ENCODE data around the gene SUPT3H.

SUPT3H gene

DNA sequence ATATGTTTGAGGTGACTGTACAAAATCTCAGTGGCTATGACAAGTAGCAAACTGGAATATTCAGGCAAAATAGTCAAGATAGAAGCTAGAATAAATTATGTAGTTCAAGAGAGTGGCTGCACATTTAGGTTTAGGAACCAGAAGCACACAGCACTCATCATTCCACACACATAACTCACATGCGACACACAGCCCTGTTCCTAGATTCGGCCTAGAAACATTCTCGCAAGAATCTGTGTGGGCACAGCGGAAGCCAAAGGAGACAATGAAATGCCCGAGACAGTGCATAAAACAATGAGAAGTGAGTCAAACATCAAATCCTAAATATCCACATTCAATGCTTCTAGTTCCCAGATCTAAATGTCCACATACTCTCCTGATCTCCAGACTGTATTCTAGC, 9.5 kb upstream of the SUPT3H start:
- DNase-seq, result no peak

DNA sequence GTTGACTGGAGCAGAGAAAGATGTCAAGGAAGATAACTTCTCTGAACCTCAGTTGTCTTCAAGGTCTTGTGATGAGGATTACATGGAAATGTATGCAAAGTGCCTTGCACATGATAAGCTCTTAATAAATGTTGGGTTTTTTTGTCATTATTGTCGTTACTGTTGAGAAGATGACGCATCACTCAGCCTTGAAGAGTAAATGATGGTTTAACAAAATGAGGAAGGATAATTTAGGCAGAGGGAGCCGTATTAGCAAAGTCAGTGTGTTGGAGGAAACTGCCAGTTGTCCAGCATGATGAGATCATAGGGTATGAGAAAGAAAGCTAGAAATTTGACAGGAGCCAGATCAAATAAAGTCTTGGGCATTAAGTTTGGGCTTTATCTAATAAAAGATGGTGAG, 8.8 kb upstream of the SUPT3H start:
- DNase-seq, result no peak

DNA sequence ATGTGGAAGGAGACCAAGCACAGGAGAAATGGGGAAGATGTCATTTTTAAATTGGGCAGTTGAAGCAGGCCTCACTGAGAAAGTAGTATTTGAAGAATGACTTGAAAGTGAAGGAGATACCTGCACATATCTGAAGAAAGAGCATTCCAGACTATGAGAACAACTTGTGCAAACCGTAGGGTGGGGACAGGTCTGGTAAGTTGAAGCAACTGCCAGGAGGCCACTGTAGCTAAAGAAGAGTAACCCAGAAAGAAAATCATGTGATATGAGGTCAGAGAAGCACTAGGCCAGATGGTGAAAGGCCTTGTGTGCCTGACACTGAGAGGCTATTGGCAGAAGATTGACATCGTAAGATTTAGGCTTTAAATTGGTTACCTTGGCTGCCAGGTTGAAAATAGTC, 4.7 kb upstream of the SUPT3H start:
- DNase-seq, result no peak

DNA sequence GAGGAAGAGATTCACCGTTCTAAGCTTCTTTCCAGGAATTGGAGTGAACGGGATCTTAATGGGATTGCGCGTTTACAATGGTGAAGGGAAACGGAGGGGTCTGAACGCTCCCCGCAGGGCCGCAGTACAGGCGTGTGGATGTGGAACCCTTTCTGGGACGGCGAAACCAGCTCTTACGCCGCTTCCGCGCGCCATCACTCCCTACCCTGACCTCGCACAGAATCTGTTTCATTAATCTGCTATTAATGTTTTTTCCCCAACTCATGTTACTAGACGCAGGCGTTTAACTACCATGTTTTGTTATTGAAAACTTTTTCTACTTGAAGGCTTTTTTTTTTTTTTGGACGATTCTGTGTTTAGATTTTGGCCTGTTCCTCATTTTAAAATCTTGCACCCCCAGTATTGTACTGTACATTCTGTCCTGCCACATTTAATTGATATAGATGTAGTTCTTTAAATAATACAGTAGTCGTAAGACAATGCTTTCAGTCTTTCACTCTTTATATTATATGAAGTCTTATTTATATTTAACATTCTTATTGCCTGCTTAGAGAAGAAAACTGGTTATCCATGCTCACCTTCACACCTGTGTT, 696 bp upstream of the SUPT3H start:
- DNase-seq, result peak in 1 of 2 experiments; percentile 70

- peak in 1 of 2 experiments; percentile 49 for DNase-seq
These were observed 636 bp downstream of the SUPT3H start for GRCh38 chr6:45377043-45377553.

GRCh38 chr6:45376310-45377042, 1.3 kb downstream of the SUPT3H start:
- DNase-seq, result no peak

GRCh38 chr6:45375449-45375848, 2.3 kb downstream of the SUPT3H start:
- no peak for DNase-seq

- DNase-seq, result no peak
These were observed 5.7 kb downstream of the SUPT3H start for GRCh38 chr6:45371924-45372573.

DNA sequence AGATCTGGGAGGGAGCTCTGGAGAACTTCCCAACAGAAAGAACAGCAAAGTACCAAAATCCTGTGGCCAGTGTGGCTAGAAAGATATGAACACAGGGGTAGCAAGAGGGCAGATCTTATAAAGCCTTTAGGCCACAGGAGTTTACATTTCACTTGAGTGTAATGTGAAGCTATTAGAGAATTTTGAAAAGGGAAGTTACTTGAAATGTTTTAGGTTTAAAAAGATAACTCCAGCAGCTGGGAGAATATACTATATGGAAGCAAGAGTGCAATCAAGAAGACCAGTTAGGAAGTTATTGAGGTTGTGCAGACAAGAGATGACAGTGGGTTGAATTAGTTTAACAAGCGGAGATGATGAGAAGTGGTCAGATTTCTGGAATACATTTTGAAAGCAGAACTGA, 7.9 kb downstream of the SUPT3H start:
- no peak for DNase-seq

DNA sequence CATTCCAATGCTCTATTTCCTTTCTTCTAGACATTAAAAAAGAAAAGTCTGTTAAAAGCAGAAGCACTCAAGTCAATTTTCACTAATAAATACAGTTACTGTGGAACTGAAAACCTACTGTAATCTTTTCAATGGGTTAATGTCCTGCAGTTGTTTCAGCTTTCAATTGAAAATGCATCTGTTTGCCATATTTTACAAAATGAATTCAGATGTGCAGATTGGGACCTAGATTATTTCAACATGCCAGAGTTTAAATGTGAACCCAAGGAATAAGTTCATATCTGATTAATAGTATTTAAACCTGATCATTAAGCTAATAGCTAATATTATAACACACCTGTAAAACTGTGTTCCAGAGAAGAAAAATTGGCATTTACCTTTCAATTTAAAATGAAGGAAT, 9.7 kb downstream of the SUPT3H start:
- DNase-seq, result no peak

DNA sequence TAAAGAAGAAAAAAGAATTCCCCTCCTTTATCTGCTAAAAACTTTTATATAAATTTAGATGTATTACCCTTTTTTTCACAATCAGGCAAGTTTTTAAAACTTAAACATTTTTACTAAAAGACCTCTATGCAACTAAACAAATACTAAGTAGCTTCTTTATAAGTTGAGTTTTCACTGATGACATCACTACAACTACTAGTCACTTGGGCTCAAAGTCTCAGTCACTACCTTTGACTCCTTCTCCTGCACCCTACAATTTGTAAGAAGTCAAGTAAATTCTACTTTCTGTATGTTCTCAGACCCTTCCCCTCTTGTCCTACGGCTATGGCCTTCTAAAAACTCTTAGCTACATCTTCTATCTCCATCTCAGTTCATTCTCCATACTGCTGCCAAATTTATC, 11.2 kb downstream of the SUPT3H start:
- no peak for DNase-seq

DNA sequence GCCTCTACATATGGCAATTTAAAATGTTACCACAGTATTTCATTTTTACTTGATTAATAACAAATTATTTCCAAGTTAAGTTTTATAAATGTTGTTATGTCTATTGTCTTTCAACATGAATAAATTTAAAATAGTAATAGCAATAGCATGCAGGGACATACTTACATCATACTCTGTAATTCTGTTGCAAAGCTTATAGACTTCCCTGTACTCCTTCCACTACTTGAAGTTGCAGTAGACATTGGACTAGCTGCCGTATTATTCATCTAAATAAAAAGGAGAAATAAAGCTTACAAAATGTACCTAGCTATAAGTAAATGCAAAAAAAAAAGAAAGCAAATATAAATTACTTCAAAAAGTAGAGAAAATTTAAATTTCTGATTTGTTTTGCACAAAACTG, 12.7 kb downstream of the SUPT3H start:
- no peak for DNase-seq

GRCh38 chr6:45364466-45364865, 13.3 kb downstream of the SUPT3H start:
- no peak for DNase-seq

DNA sequence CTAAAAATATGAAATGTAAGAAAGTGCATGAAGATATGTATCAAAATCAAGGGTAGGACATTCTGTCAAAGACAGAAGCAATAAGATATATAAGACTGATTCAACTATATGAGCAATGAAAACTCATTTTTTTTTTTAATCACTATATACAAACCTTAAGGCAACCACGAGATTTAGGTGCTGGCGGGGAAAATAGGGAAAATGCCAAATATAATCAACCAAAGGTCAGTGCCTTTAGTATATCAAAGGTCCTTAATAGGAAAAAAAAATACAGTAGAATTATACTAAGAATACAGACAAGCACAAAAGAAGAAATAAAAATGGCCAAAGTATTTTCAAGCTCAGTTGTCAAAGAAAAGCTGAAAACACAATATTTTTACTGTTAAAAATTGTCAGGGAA, 24.1 kb downstream of the SUPT3H start:
- DNase-seq, result no peak

DNA sequence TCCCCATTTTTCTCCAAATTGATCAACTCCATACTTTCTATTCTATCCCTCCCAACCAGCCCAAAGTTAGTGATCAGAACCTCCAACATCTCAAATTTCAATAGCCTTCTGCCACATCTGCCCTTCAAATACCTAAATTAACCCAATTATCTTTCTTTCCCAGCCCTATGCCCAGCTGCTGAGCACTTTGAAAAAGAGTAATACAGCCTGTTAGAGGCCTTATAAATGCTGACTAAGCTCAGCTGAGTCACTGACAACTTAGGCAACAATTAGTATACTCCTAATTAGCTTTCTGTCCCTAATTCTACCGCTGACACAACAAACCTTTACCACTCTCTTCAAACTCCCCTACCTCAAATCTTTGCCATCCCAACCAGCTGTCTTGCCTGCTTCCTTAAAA, 26.1 kb downstream of the SUPT3H start:
- no peak for DNase-seq

DNA sequence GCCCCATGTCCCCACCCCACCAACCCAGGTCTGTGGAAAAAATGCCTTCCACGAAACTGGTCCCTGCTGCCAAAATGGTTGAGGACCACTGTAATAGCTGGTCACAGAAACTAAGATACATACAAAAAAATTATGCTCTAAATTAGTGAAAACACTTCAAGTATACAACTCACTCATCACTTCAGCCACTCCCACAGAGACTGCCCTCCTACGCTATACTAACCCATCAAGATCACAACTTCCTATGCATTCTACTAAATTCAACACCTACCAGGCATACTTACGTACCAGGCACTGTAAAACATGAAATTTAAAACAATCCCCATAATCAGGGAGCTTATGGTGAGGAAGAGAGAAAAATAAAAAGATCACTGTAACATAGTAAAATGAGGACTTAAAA, 26.7 kb downstream of the SUPT3H start:
- DNase-seq, result no peak

- no peak for DNase-seq
These were observed 27.5 kb downstream of the SUPT3H start for GRCh38 chr6:45350186-45350710.

DNA sequence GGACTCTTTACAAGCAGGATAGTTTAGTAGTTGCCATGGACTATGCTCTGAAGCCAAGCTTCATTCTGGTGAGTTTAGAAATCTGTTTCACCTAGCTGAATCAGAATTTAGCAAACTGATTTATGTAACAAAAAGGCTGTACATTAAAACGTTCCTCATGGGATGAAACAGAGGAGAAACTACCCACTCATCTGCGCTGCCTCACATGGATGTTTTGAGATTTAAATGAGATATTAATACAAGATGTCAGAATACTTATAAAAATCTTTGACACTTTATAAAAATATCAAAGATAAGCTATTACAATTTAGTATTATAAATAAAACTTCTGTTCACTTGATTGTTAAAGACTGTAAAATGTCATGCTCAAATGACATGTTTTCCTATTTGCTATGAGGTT, 32.8 kb downstream of the SUPT3H start:
- DNase-seq, result no peak

GRCh38 chr6:45328523-45328922, 49.2 kb downstream of the SUPT3H start:
- no peak for DNase-seq

- DNase-seq, result no peak
These were observed 49.7 kb downstream of the SUPT3H start, which contains the start of gene RUNX2 for GRCh38 chr6:45327956-45328522. RUNX2 (plus strand) TSS chr6:45328330; CDS start chr6:45328727, 397 bp downstream.

DNA sequence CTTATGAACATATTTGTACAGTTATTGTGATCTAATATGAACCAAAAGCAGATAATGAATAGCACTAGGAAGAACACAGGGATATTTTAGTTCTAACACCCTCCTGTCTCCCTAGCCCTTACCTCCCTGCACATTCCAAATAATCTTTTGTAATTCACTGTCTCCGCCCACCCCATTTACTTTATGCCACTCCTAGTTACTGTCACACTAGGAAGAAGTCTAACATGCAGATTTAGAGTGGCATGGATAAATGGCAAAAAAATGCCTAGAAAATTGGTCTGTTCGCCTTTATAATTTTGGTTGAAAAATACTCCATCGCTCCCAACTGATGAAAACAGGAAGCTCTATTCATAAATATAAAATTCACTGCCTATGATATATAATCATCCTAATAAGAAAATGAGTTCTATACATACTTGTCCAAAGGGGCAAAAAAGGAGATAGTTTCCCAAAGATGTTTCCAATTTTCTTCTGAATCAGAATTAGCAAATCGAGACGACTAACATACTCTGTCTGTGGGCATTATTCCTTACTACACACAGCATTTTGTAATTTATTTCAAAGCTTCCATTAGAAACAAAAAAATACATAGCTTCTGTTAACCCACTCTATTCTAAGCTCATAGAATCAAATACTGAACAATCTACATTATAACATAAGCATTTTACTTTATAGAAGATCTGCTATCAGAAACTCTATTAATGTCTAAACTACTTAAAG, 50.9 kb downstream of the SUPT3H start:
- no peak for DNase-seq

- DNase-seq, result no peak
These were observed 54.0 kb downstream of the SUPT3H start for GRCh38 chr6:45323656-45324224.
